NCI-H187 (cell line): ENCODE measurements around the gene XIRP1.
"Not testable (repeated sequence)": the region's sequence is repeated elsewhere in the genome, so short reads cannot be mapped to it uniquely, and the experiment has no call there.

Source experiments
- DNase-seq, 2 experiments: peaks; one replicate each; lab custom pipeline; 2025; lab: John Stamatoyannopoulos, UW

XIRP1 gene

GRCh38 chr3:39192490-39193092 is at the start of gene XIRP1:
Gene XIRP1 (minus strand): TSS chr3:39192595. CDS start chr3:39189445, 3,150 bp downstream.
- DNase-seq, result no peak

GRCh38 chr3:39241561-39241960 is 49.2 kb upstream of the XIRP1 start:
- no peak for DNase-seq

GRCh38 chr3:39237027-39237426 is 44.6 kb upstream of the XIRP1 start:
- no peak for DNase-seq

- no peak for DNase-seq
Observed at GRCh38 chr3:39234651-39235050, 42.3 kb upstream of the XIRP1 start.

- DNase-seq, result no peak
Observed at GRCh38 chr3:39232859-39233258, 40.5 kb upstream of the XIRP1 start.

GRCh38 chr3:39230453-39230852 is 38.1 kb upstream of the XIRP1 start:
- no peak for DNase-seq

GRCh38 chr3:39228496-39228895 is 36.1 kb upstream of the XIRP1 start:
- DNase-seq, result no peak

- DNase-seq, result not testable (repeated sequence)
Observed at GRCh38 chr3:39227596-39227995, 35.2 kb upstream of the XIRP1 start.

GRCh38 chr3:39226106-39226741 is 33.8 kb upstream of the XIRP1 start:
- DNase-seq, result no peak

- DNase-seq, result no peak
Observed at GRCh38 chr3:39224288-39224687, 31.9 kb upstream of the XIRP1 start.

- no peak for DNase-seq
Observed at GRCh38 chr3:39222939-39223338, 30.5 kb upstream of the XIRP1 start.

- DNase-seq, result no peak
Observed at GRCh38 chr3:39222462-39222861, 30.1 kb upstream of the XIRP1 start.

- DNase-seq, result no peak
Observed at GRCh38 chr3:39221141-39221530, 28.7 kb upstream of the XIRP1 start.

GRCh38 chr3:39220407-39221140 is 28.2 kb upstream of the XIRP1 start:
- DNase-seq, result no peak

GRCh38 chr3:39219702-39220101 is 27.3 kb upstream of the XIRP1 start:
- no peak for DNase-seq

GRCh38 chr3:39216176-39216790 is 23.9 kb upstream of the XIRP1 start:
- DNase-seq, result no peak

GRCh38 chr3:39213613-39214012 is 21.2 kb upstream of the XIRP1 start:
- no peak for DNase-seq

- DNase-seq, result no peak
Observed at GRCh38 chr3:39212665-39213064, 20.3 kb upstream of the XIRP1 start.

GRCh38 chr3:39211332-39212130 is 19.1 kb upstream of the XIRP1 start:
- DNase-seq, result no peak

GRCh38 chr3:39210078-39210477 is 17.7 kb upstream of the XIRP1 start:
- no peak for DNase-seq

- DNase-seq, result no peak
Observed at GRCh38 chr3:39209329-39209970, 17.1 kb upstream of the XIRP1 start.
